ENCODE data around the gene SH3TC1. TPM values are rescaled to one million over a fixed set of nuclear protein-coding genes. Genes with fewer than 3 reads are reported as not detected.

SH3TC1 gene
- total RNA-seq, 4 donors from 2014 or later: 9.6 to 12.9 (median 12.6) TPM

- Histone ChIP-seq H3K27me3 (no peaks in the 10 kb centered on the region), H3K4me3 (no peak overlapping the region), H3K27ac (no peak overlapping the region), H3K36me3 (peaks cover 0 to 36% of the 10 kb centered on the region in 2 donors), H3K9me3 (no peaks in the 10 kb centered on the region), H3K4me1 (no peaks in the 10 kb centered on the region)
- WGBS, 2 donors (ENCODE audit: low coverage in 1 of 2): 91 to 96% methylated on average over 11 to 14 of the region's 18 CpGs
- TF ChIP-seq POLR2AphosphoS5 (IDR thresholded peaks at IDR 0.05) (no peak), POLR2A (IDR thresholded peaks at IDR 0.05) (no peak), CTCF (IDR thresholded peaks at IDR 0.05) (no peak)
- no peak for ATAC-seq
These were observed 88.5 kb downstream of the SH3TC1 start for GRCh38 chr4:8287343-8288280.

- TF ChIP-seq CTCF (IDR thresholded peaks at IDR 0.05): no peak
- TF ChIP-seq POLR2AphosphoS5 (IDR thresholded peaks at IDR 0.05): no peak
- no peak for TF ChIP-seq POLR2A (IDR thresholded peaks at IDR 0.05)
- TF ChIP-seq EP300 (IDR thresholded peaks at IDR 0.05): no peak
- H3K27me3 ChIP-seq: no peaks in the 10 kb centered on the region
- no peak for ATAC-seq
- WGBS, 2 donors (ENCODE audit: low coverage in 1 of 2): 93% methylated on average over 2 of the region's 13 CpGs; no CpG with 5 or more reads in 1 of the 2 donors
- no peak overlapping the region for H3K27ac ChIP-seq
- H3K4me3 ChIP-seq: no peak overlapping the region
- H3K4me1 ChIP-seq: no peaks in the 10 kb centered on the region
- no peaks in the 10 kb centered on the region for H3K9me3 ChIP-seq
- peaks cover 0 to 50% of the 10 kb centered on the region in 2 donors for H3K36me3 ChIP-seq
These were observed 90.2 kb downstream of the SH3TC1 start for GRCh38 chr4:8289151-8289750.

DNA sequence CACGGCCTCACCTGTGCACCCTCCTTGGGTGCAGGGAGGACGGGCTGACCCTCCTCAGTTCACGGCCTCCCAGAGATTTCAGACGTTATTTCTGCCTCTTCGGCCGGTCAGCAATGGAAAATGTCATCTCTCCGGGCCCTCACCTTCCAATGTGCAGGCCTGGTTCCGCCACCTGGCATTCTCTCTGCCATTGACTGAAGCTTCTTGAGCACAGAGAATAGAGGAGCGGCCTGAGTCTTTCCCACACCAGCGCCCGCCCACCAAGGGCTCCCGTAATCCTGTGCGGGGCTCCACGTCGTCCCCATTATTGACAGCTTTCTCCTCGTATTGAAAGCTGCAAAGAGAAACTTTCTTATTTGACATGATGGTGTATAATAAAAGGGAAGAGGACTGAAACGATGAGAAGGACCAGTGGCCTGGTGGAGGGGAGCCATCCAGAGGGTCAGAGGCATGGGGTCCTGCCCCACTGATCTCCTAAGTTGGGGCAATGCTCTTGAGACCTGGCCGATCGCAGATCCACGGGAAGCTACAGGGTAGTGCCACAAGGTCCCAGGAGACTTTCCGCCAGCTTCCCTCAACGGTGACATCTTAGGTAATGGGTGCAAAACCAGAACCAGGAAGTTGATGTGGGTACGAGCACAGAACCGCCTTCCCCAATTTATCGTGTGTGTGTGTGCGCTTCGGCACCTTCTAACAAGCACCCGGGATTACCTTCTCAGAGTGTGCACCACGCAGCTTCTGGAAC lies 91.0 kb downstream of the SH3TC1 start:
- no peak overlapping the region for H3K4me3 ChIP-seq
- peaks cover 0 to 59% of the 10 kb centered on the region in 2 donors for H3K36me3 ChIP-seq
- H3K27ac ChIP-seq: no peak overlapping the region
- no peaks in the 10 kb centered on the region for H3K27me3 ChIP-seq
- WGBS, 2 donors (ENCODE audit: low coverage in 1 of 2): 91 to 92% methylated on average over 12 to 17 of the region's 29 CpGs
- H3K9me3 ChIP-seq: no peaks in the 10 kb centered on the region
- H3K4me1 ChIP-seq: no peaks in the 10 kb centered on the region
- no peak for TF ChIP-seq POLR2AphosphoS5 (IDR thresholded peaks at IDR 0.05)
- no peak for TF ChIP-seq POLR2A (IDR thresholded peaks at IDR 0.05)
- no peak for TF ChIP-seq EP300 (IDR thresholded peaks at IDR 0.05)
- no peak for TF ChIP-seq CTCF (IDR thresholded peaks at IDR 0.05)
- ATAC-seq: no peak

DNA sequence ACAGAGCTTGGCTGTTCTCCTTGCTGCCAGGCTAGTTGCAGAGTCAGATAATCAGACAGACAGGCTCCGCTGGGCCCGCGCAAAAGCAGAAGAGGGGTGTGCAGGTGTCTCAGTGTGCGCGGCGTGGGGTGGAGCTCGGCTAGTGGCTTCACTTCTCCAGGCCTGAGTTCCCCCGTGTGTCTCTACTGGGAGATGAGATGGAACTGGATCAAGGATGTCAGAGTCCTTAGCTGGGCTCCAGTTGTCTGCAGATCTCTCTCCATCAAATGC lies 91.5 kb downstream of the SH3TC1 start:
- Histone ChIP-seq H3K36me3 (peaks cover 0 to 64% of the 10 kb centered on the region in 2 donors), H3K9me3 (no peaks in the 10 kb centered on the region)
- WGBS, 2 donors (ENCODE audit: low coverage in 1 of 2): 92 to 100% methylated on average over 1 to 5 of the region's 8 CpGs

More for the DNA sequence above, 91.5 kb downstream of the SH3TC1 start:
- Histone ChIP-seq H3K27me3 (no peaks in the 10 kb centered on the region), H3K27ac (no peak overlapping the region), H3K4me3 (no peak overlapping the region), H3K4me1 (no peaks in the 10 kb centered on the region)
- no peak for TF ChIP-seq EP300 (IDR thresholded peaks at IDR 0.05)
- TF ChIP-seq POLR2A (IDR thresholded peaks at IDR 0.05): no peak
- TF ChIP-seq POLR2AphosphoS5 (IDR thresholded peaks at IDR 0.05): no peak
- no peak for TF ChIP-seq CTCF (IDR thresholded peaks at IDR 0.05)
- no peak for ATAC-seq

Other genes with a start within 250 kb of the SH3TC1 start
- 10 to 100 TPM in 1 of 4 donors, 1 to 10 TPM in 3; 5.0 to 13.5 (median 8.0) TPM for gene ABLIM2, start 40.5 kb upstream of the SH3TC1 start, total RNA-seq
- gene HTRA3, start 70.5 kb downstream of the SH3TC1 start, total RNA-seq: 10 to 100 TPM; 30.2 to 80.5 (median 59.9) TPM
- gene ACOX3, start 241.4 kb downstream of the SH3TC1 start, total RNA-seq: 10 to 100 TPM; 21.5 to 79.5 (median 37.1) TPM
- gene TRMT44, start 241.5 kb downstream of the SH3TC1 start, total RNA-seq: 10 to 100 TPM; 12.0 to 27.9 (median 20.9) TPM

All from gastroesophageal sphincter (tissue), 4 donors.